BLaER1 (cell line): Measurements from ENCODE around the gene ZDHHC11.

Source experiments
- H3K27ac ChIP-seq: shearing (Covaris generic); formaldehyde crosslinking; 2 replicates; pipeline ENCODE4 v1.8.1; 2022
- H3K27me3 ChIP-seq: shearing (Covaris generic); formaldehyde crosslinking; 2 replicates; pipeline ENCODE4 v1.8.1; 2022
- H3K36me3 ChIP-seq: shearing (Covaris generic); formaldehyde crosslinking; 2 replicates; pipeline ENCODE4 v1.8.1; 2022
- H3K4me1 ChIP-seq: shearing (Covaris generic); formaldehyde crosslinking; 2 replicates; pipeline ENCODE4 v1.8.1; 2022
- H3K4me2 ChIP-seq: shearing (Covaris generic); formaldehyde crosslinking; 2 replicates; pipeline ENCODE4 v1.8.1; 2022
- H3K4me3 ChIP-seq: shearing (Covaris generic); formaldehyde crosslinking; 2 replicates; pipeline ENCODE4 v1.8.1; 2022
- H3K9ac ChIP-seq: shearing (Covaris generic); formaldehyde crosslinking; 2 replicates; pipeline ENCODE4 v1.8.1; 2022
- H3K9me3 ChIP-seq: shearing (Covaris generic); formaldehyde crosslinking; 2 replicates; pipeline ENCODE4 v1.8.1; 2022
- H4K20me1 ChIP-seq: shearing (Covaris generic); formaldehyde crosslinking; 2 replicates; pipeline ENCODE4 v1.8.1; 2022
- Cebpa-rat ChIP-seq: shearing (Covaris generic); IDR thresholded peaks from 2 replicates; pipeline ENCODE4 v1.8.1; 2022

The ZDHHC11 gene

GRCh38 chr5:887947-888637 lies 37.3 kb upstream of the ZDHHC11 start:
- peaks cover 16% of the 10 kb centered on the region for H3K9me3 ChIP-seq
- no peak overlapping the region for H3K4me3 ChIP-seq
- peaks cover 17% of the 10 kb centered on the region for H3K4me1 ChIP-seq
- TF ChIP-seq Cebpa-rat = no peak
- H3K4me2 ChIP-seq = no peak overlapping the region
- peaks cover 91% of the 10 kb centered on the region for H4K20me1 ChIP-seq
- no peak overlapping the region for H3K27ac ChIP-seq
- H3K9ac ChIP-seq = peak overlapping the region; percentile 40; the same call in 1 of the 2 replicates
- peaks cover 86% of the 10 kb centered on the region for H3K36me3 ChIP-seq
- H3K27me3 ChIP-seq = no peaks in the 10 kb centered on the region

GRCh38 chr5:886716-887325 lies 36.0 kb upstream of the ZDHHC11 start:
- Histone ChIP-seq H3K27ac (no peak overlapping the region), H3K36me3 (peaks cover 99% of the 10 kb centered on the region), H4K20me1 (peaks cover 99% of the 10 kb centered on the region), H3K4me2 (no peak overlapping the region), H3K9ac (no peak overlapping the region), H3K27me3 (no peaks in the 10 kb centered on the region), H3K9me3 (peaks cover 22% of the 10 kb centered on the region), H3K4me1 (peaks cover 15% of the 10 kb centered on the region), H3K4me3 (no peak overlapping the region)
- TF ChIP-seq Cebpa-rat = no peak

- peaks cover 99% of the 10 kb centered on the region for H4K20me1 ChIP-seq
- no peaks in the 10 kb centered on the region for H3K27me3 ChIP-seq
- peaks cover 7% of the 10 kb centered on the region for H3K4me1 ChIP-seq
- peaks cover 22% of the 10 kb centered on the region for H3K9me3 ChIP-seq
- peaks cover 100% of the 10 kb centered on the region for H3K36me3 ChIP-seq
- no peak for TF ChIP-seq Cebpa-rat
- no peak overlapping the region for H3K9ac ChIP-seq
- no peak overlapping the region for H3K27ac ChIP-seq
- no peak overlapping the region for H3K4me2 ChIP-seq
- no peak overlapping the region for H3K4me3 ChIP-seq
Measured at GRCh38 chr5:886036-886435, 35.2 kb upstream of the ZDHHC11 start.

- Histone ChIP-seq H3K4me3 (no peak overlapping the region), H3K9me3 (peaks cover 22% of the 10 kb centered on the region), H3K9ac (no peak overlapping the region), H3K27ac (no peak overlapping the region), H3K36me3 (peaks cover 100% of the 10 kb centered on the region), H3K4me1 (peaks cover 2% of the 10 kb centered on the region; the same call in 1 of the 2 replicates), H3K4me2 (no peak overlapping the region), H3K27me3 (no peaks in the 10 kb centered on the region), H4K20me1 (peaks cover 100% of the 10 kb centered on the region)
- TF ChIP-seq Cebpa-rat = no peak
Measured at GRCh38 chr5:885529-885928, 34.7 kb upstream of the ZDHHC11 start.

- no peak overlapping the region for H3K27ac ChIP-seq
- peaks cover 96% of the 10 kb centered on the region for H4K20me1 ChIP-seq
- H3K4me1 ChIP-seq = no peaks in the 10 kb centered on the region
- H3K36me3 ChIP-seq = peaks cover 98% of the 10 kb centered on the region
- TF ChIP-seq Cebpa-rat = no peak
- no peak overlapping the region for H3K4me3 ChIP-seq
- peaks cover 22% of the 10 kb centered on the region for H3K9me3 ChIP-seq
- H3K27me3 ChIP-seq = no peaks in the 10 kb centered on the region
- no peak overlapping the region for H3K4me2 ChIP-seq
- H3K9ac ChIP-seq = no peak overlapping the region
Measured at GRCh38 chr5:885127-885442, 34.3 kb upstream of the ZDHHC11 start.

- Histone ChIP-seq H4K20me1 (peaks cover 91% of the 10 kb centered on the region), H3K4me2 (no peak overlapping the region), H3K27ac (no peak overlapping the region), H3K4me3 (no peak overlapping the region), H3K9me3 (peaks cover 22% of the 10 kb centered on the region), H3K9ac (no peak overlapping the region), H3K27me3 (no peaks in the 10 kb centered on the region), H3K36me3 (peaks cover 93% of the 10 kb centered on the region), H3K4me1 (no peaks in the 10 kb centered on the region)
- no peak for TF ChIP-seq Cebpa-rat
Measured at GRCh38 chr5:884345-885126, 33.8 kb upstream of the ZDHHC11 start.

- no peaks in the 10 kb centered on the region for H3K27me3 ChIP-seq
- H3K4me3 ChIP-seq = no peak overlapping the region
- no peak overlapping the region for H3K27ac ChIP-seq
Measured at GRCh38 chr5:883475-884181, 32.8 kb upstream of the ZDHHC11 start.

GRCh38 chr5:882253-883183 lies 31.7 kb upstream of the ZDHHC11 start:
- peaks cover 22% of the 10 kb centered on the region for H3K9me3 ChIP-seq
- no peak overlapping the region for H3K9ac ChIP-seq
- H3K4me2 ChIP-seq = no peak overlapping the region
- H3K36me3 ChIP-seq = peaks cover 82% of the 10 kb centered on the region
- peaks cover 79% of the 10 kb centered on the region for H4K20me1 ChIP-seq
- no peak overlapping the region for H3K27ac ChIP-seq
- no peaks in the 10 kb centered on the region for H3K27me3 ChIP-seq
- H3K4me3 ChIP-seq = no peak overlapping the region
- H3K4me1 ChIP-seq = no peaks in the 10 kb centered on the region
- TF ChIP-seq Cebpa-rat = no peak

More at GRCh38 chr5:883475-884181, 32.8 kb upstream of the ZDHHC11 start:
- no peak overlapping the region for H3K9ac ChIP-seq
- H3K9me3 ChIP-seq = peaks cover 22% of the 10 kb centered on the region
- peaks cover 82% of the 10 kb centered on the region for H4K20me1 ChIP-seq
- peaks cover 84% of the 10 kb centered on the region for H3K36me3 ChIP-seq
- no peak for TF ChIP-seq Cebpa-rat
- H3K4me1 ChIP-seq = no peaks in the 10 kb centered on the region
- no peak overlapping the region for H3K4me2 ChIP-seq

GRCh38 chr5:881551-881935 lies 30.8 kb upstream of the ZDHHC11 start:
- no peaks in the 10 kb centered on the region for H3K4me1 ChIP-seq
- H3K36me3 ChIP-seq = peaks cover 82% of the 10 kb centered on the region
- H3K27ac ChIP-seq = no peak overlapping the region
- H3K27me3 ChIP-seq = no peaks in the 10 kb centered on the region
- TF ChIP-seq Cebpa-rat = no peak
- peaks cover 22% of the 10 kb centered on the region for H3K9me3 ChIP-seq
- H3K4me2 ChIP-seq = no peak overlapping the region
- peaks cover 79% of the 10 kb centered on the region for H4K20me1 ChIP-seq
- H3K9ac ChIP-seq = no peak overlapping the region
- no peak overlapping the region for H3K4me3 ChIP-seq
